ENCODE measurements around the gene FAM98B.

Gene FAM98B

DNA sequence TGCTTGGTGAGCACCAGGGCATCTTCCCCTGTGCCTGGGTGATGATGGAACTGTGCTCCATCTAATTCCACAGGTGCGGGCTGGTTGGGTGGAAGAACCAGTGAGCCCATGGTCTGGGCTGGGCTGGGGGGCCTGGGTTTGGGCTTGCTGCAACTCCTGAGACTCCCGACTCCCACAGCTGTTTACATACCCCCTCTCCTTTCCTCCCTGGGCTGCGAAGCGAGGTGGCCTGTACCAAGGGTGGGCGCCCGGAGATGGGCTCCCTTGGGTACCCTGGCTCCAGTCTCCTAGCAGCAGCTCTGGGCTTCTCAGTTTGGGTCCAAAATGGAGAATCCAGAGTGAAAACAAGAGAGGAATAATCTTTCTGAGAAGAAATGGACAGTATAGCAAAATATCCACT, 5.6 kb downstream of the FAM98B start:
- DNase-seq (ENCODE audit: extremely low read depth, low read depth), result no peak
- TF ChIP-seq, protein P1, sequence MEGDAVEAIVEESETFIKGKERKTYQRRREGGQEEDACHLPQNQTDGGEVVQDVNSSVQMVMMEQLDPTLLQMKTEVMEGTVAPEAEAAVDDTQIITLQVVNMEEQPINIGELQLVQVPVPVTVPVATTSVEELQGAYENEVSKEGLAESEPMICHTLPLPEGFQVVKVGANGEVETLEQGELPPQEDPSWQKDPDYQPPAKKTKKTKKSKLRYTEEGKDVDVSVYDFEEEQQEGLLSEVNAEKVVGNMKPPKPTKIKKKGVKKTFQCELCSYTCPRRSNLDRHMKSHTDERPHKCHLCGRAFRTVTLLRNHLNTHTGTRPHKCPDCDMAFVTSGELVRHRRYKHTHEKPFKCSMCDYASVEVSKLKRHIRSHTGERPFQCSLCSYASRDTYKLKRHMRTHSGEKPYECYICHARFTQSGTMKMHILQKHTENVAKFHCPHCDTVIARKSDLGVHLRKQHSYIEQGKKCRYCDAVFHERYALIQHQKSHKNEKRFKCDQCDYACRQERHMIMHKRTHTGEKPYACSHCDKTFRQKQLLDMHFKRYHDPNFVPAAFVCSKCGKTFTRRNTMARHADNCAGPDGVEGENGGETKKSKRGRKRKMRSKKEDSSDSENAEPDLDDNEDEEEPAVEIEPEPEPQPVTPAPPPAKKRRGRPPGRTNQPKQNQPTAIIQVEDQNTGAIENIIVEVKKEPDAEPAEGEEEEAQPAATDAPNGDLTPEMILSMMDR (IDR thresholded peaks at IDR 0.05; ENCODE audit: low read depth, low read length, missing control alignments), result no peak
- no peak overlapping the region for H3K4me3 ChIP-seq (replicated peaks; ENCODE audit: low read depth, low read length)

DNA sequence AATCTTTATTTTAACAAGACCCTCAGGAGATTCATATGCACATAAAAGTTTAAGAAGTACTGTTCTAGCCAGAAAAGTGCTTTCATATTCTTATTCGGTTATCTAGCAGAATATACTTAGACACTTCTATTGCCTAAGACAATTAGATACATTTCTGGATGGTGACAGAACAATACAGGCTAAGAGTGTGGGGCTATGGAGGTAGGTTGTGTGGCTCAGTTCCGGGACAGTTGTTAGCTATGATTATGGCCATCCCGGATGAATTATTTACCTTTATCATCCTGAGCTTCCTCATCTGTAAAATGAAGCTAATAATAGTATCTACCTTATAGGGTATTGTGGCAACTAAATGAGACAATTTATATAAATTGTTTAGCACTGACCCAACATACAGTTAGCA, 6.6 kb downstream of the FAM98B start:
- no peak for DNase-seq (ENCODE audit: extremely low read depth, low read depth)
- TF ChIP-seq, protein P1 (IDR thresholded peaks at IDR 0.05; ENCODE audit: low read depth, low read length, missing control alignments), result no peak
- no peak overlapping the region for H3K4me3 ChIP-seq (replicated peaks; ENCODE audit: low read depth, low read length)

DNA sequence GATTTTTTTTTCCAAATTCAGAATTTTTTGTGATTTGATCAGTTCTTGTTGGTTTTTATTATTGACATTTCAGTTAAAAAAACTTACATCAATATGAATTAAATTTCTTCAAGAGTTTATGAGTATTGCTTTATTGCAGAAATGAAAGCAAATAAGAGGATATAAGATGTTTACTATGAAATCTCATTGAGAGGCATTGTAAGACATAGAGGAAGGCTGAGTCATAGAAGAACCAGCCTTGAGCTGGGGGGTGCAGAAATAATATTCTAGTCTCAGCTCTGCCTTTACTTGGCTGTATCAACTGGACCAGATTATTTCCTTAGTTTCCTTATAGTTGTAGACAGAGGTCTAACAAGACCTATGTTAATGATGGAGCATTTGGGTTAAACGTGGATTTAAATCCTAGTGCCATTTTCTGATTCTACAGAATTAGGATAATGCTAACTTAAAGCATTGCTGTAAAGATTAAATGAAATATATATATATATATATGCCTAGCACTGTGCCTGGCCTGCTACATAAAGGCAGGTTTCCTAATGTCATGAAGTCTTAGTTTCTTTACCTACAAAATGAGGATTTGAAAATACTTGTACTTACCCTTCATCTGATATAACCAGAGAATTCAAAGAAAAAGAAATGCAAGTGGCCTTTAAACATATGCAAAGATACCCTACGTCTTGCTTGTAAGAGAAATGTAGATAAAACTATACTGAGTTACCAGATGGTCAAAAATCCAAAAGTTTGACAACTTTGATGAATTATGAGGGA, 7.3 kb downstream of the FAM98B start:
- TF ChIP-seq, protein P1 (IDR thresholded peaks at IDR 0.05; ENCODE audit: low read depth, low read length, missing control alignments), result no peak
- no peak for DNase-seq (ENCODE audit: extremely low read depth, low read depth)
- no peak overlapping the region for H3K4me3 ChIP-seq (replicated peaks; ENCODE audit: low read depth, low read length)

DNA sequence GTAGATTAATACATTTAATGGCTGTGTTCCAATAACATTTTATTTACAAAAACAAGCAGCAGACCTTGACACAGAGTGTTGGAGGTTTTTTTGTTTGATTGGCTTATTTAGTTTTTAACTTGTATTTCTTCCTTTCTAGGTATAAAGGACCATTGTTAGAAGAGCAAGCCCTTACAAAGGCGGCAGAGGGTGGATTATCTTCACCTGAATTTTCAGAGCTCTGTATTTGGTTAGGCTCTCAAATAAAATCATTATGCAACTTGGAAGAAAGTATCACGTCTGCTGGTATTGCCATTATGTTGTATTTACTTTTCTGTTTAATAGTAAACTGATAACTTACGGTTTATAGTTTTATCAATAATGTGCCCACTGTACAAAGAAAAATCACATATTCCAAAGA, 10.0 kb downstream of the FAM98B start:
- no peak for DNase-seq (ENCODE audit: extremely low read depth, low read depth)
- TF ChIP-seq, protein P1 (IDR thresholded peaks at IDR 0.05; ENCODE audit: low read depth, low read length, missing control alignments), result no peak
- no peak overlapping the region for H3K4me3 ChIP-seq (replicated peaks; ENCODE audit: low read depth, low read length)

DNA sequence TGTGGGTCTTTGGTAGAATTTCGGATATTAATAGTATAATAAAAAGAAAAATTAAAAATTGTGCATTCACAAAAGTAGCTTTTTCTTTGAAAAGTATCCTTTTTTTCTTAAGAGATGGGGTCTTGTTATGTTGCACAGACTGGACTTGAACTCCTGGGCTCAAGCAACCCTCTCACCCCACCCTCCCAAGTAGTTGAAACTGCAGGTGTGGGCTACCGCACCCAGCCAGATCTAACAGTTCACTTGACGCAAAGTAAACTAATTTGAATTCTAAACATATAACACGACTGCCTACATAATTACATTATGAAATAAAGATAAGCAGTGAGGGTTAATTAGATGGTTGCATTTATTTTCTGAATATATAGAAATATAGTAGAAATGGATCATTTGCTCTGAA, 10.7 kb downstream of the FAM98B start:
- TF ChIP-seq, protein P1 (IDR thresholded peaks at IDR 0.05; ENCODE audit: low read depth, low read length, missing control alignments), result no peak
- no peak for DNase-seq (ENCODE audit: extremely low read depth, low read depth)
- no peak overlapping the region for H3K4me3 ChIP-seq (replicated peaks; ENCODE audit: low read depth, low read length)

DNA sequence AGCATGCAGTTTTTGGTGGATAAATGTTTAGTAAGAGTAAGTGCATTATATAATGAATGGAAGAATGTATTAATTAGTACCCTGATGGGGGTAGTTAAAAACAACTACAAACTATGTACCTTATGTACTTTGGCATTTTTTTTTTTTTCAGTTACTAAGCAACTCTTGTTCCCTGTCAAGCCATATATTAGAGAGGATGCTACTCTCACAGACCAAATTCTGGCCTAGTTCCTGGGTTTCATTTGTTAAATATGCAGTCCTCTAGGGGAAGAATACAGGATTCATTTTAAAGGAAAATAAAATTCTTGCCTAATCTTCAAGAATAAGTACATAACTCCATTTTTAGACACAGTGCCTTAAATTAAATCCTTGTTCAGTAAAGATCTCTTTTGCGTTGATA, 16.9 kb downstream of the FAM98B start:
- no peak for DNase-seq (ENCODE audit: extremely low read depth, low read depth)
- TF ChIP-seq, protein P1 (IDR thresholded peaks at IDR 0.05; ENCODE audit: low read depth, low read length, missing control alignments), result no peak
- no peak overlapping the region for H3K4me3 ChIP-seq (replicated peaks; ENCODE audit: low read depth, low read length)

DNA sequence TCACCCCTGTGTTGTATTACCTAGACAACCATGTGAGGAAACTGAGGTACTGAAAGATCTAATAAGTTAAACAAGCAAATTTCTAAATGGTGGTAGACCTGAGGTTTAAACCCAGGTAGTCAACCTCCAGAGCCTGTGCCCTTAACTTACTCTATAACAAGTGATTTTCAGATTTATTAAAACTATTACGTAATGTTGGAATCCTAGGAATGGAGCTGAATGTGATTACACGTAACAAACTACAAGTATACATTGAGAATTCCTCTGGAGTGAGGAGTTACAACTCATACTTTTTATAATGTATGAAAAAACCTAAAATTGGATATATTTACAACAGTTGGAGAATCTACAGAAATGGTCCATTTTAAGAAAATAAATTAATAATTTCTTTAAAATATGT, 18.0 kb downstream of the FAM98B start:
- no peak overlapping the region for H3K4me3 ChIP-seq (replicated peaks; ENCODE audit: low read depth, low read length)
- TF ChIP-seq, protein P1 (IDR thresholded peaks at IDR 0.05; ENCODE audit: low read depth, low read length, missing control alignments), result no peak
- no peak for DNase-seq (ENCODE audit: extremely low read depth, low read depth)
